CD8-positive, alpha-beta memory T cell (primary cell): Measurements from ENCODE around the gene HSPA14. TPM values are rescaled to one million over a fixed set of nuclear protein-coding genes. Genes with fewer than 3 reads are reported as not detected.

Experiments used
- CTCF ChIA-PET: fragments of 350-600 bp; sonication (Branson Sonifier 250); formaldehyde crosslinking; loops from one replicate; lab custom pipeline; 2021; ENCODE audit warnings: antibody characterized with exemption; lab: Charles Lee
- POLR2A ChIA-PET: fragments of 350-600 bp; sonication (Branson Sonifier 250); formaldehyde crosslinking; loops from one replicate; lab custom pipeline; 2021; ENCODE audit warnings: antibody characterized with exemption; lab: Charles Lee
- DNase-seq, 5 donors: peaks; one replicate each; pipeline versions ENCODE4 v3.0.0 to v3.0.0-alpha.2; 2020 to 2022; ENCODE audit warnings: mixed read lengths in 1 of 5
- H3K27ac ChIP-seq: one replicate; pipeline ENCODE4 v1.7.0; 2013; ENCODE audit warnings: low read depth, mild to moderate bottlenecking, low read length, moderate library complexity
- H3K27me3 ChIP-seq: 2 replicates; pipeline ENCODE4 v1.7.0; 2013; ENCODE audit warnings: low read length, mild to moderate bottlenecking; ENCODE audit not compliant: insufficient read depth, poor library complexity, severe bottlenecking
- H3K36me3 ChIP-seq: 2 replicates; pipeline ENCODE4 v1.7.0; 2013; ENCODE audit warnings: mild to moderate bottlenecking, low read length, moderate library complexity; ENCODE audit not compliant: insufficient read depth
- H3K4me1 ChIP-seq: 2 replicates; pipeline ENCODE4 v1.7.0; 2013; ENCODE audit warnings: mild to moderate bottlenecking, low read length, moderate library complexity; ENCODE audit not compliant: insufficient read depth
- H3K4me3 ChIP-seq: 2 replicates; pipeline ENCODE4 v1.7.0; 2013; ENCODE audit warnings: mild to moderate bottlenecking, low read length
- H3K9me3 ChIP-seq: 2 replicates; pipeline ENCODE4 v1.7.0; 2013; ENCODE audit warnings: mild to moderate bottlenecking, low read length
- H3K27ac Mint-ChIP-seq, 8 donors: one replicate each; pipeline ENCODE4 v1.8.0; 2020 to 2021; ENCODE audit warnings: mixed read lengths in 8 of 8, mild to moderate bottlenecking in 6 of 8, inconsistent platforms in 3 of 8, moderate library complexity in 3 of 8
- H3K27me3 Mint-ChIP-seq, 2 donors: one replicate each; pipeline ENCODE4 v1.8.0; 2020 to 2021; ENCODE audit warnings: mixed read lengths in 2 of 2, mild to moderate bottlenecking in 1 of 2, moderate library complexity in 1 of 2
- H3K36me3 Mint-ChIP-seq, 3 donors: one replicate each; pipeline ENCODE4 v1.8.0; 2020 to 2021; ENCODE audit warnings: mixed read lengths in 3 of 3, inconsistent platforms in 1 of 3, mild to moderate bottlenecking in 1 of 3
- H3K4me1 Mint-ChIP-seq, 3 donors: one replicate each; pipeline ENCODE4 v1.8.0; 2020 to 2021; ENCODE audit warnings: mixed read lengths in 3 of 3, inconsistent platforms in 1 of 3, mild to moderate bottlenecking in 1 of 3
- H3K4me3 Mint-ChIP-seq, 7 donors: one replicate each; pipeline ENCODE4 v1.8.0; 2020 to 2021; ENCODE audit warnings: mixed read lengths in 7 of 7, mild to moderate bottlenecking in 6 of 7, moderate library complexity in 4 of 7, inconsistent platforms in 2 of 7
- H3K9me3 Mint-ChIP-seq, 5 donors: one replicate each; pipeline ENCODE4 v1.8.0; 2020 to 2022; ENCODE audit warnings: mixed read lengths in 5 of 5, mild to moderate bottlenecking in 3 of 5, moderate library complexity in 2 of 5, inconsistent platforms in 1 of 5
- polyA plus RNA-seq: library from polyadenylated mRNA; unstranded; fragments of 300-500 nt; fragmentation: Illumina TruSeq; gene quantifications from one replicate; pipeline ENCODE4 v1.2.3, GENCODE V29; 2021
- total RNA-seq, 2 experiments: library from RNA; stranded (reverse); gene quantifications; one replicate each; pipeline ENCODE4 v1.2.3, GENCODE V29; 2021

HSPA14 gene
- total and polyA plus RNA-seq, 3 experiments from 2014 or later: 20.0 to 45.5 (median 43.3) TPM

DNA sequence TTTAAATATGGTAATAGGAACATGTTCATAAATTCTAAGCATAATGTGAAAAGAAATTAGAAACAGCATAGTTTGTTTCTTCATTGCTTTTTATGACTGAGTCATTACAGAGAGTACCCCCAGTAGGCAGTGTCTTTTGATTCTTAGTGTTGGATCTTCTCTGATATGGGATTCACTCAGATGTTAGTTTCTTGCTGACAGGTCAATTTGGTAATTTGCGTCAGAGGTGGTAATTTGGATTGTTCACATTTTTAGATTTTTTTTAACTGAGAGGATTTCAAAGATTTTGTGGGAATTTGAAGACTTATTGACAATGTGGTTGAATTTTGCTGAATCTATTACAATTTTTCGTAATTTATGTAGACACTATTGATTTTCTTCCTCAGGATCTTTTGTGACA lies 2.1 kb downstream of the HSPA14 start:
- POLR2A ChIA-PET: no interaction called here

GRCh38 chr10:14843327-14843988 lies 5.4 kb downstream of the HSPA14 start:
- POLR2A ChIA-PET: no interaction called here
- Histone ChIP-seq H3K4me3 (no peak overlapping the region), H3K4me1 (peaks cover 10% of the 10 kb centered on the region), H3K27me3 (no peaks in the 10 kb centered on the region), H3K36me3 (peaks cover 35% of the 10 kb centered on the region), H3K9me3 (no peaks in the 10 kb centered on the region), H3K27ac (no peak overlapping the region)
- peak overlapping the region in 1 of 8 donors; percentile 58 for H3K27ac Mint-ChIP-seq
- CTCF ChIA-PET: interaction anchor here (1.2 kb wide), 2 partner anchors 21 to 300 kb away, joined by 3 to 4 read pairs; no protein-coding TSS in a partner anchor
- H3K4me3 Mint-ChIP-seq: no peak overlapping the region
- peaks cover 27 to 45% (median 40%) of the 10 kb centered on the region in 3 donors for H3K4me1 Mint-ChIP-seq
- H3K9me3 Mint-ChIP-seq: no peaks in the 10 kb centered on the region
- no peaks in the 10 kb centered on the region for H3K27me3 Mint-ChIP-seq
- H3K36me3 Mint-ChIP-seq: peaks cover 0 to 72% (median 21%) of the 10 kb centered on the region in 3 donors
- no peak for DNase-seq

More for the DNA sequence above, 2.1 kb downstream of the HSPA14 start:
- no peaks in the 10 kb centered on the region for H3K27me3 Mint-ChIP-seq
- Histone ChIP-seq H3K27me3 (no peaks in the 10 kb centered on the region), H3K9me3 (no peaks in the 10 kb centered on the region), H3K4me1 (peaks cover 22% of the 10 kb centered on the region), H3K36me3 (peaks cover 35% of the 10 kb centered on the region), H3K27ac (no peak overlapping the region), H3K4me3 (no peak overlapping the region)
- CTCF ChIA-PET: no interaction called here
- peak overlapping the region; percentile 6 to 99 (median 93) for H3K4me3 Mint-ChIP-seq
- H3K9me3 Mint-ChIP-seq: no peaks in the 10 kb centered on the region
- peaks cover 32 to 56% (median 49%) of the 10 kb centered on the region in 3 donors for H3K4me1 Mint-ChIP-seq
- DNase-seq: no peak
- H3K36me3 Mint-ChIP-seq: peaks cover 0 to 66% (median 14%) of the 10 kb centered on the region in 3 donors
- peak overlapping the region in 2 of 8 donors; percentile 56 to 72 for H3K27ac Mint-ChIP-seq

- H3K27ac Mint-ChIP-seq: peak overlapping the region in 1 of 8 donors; percentile 19
Measured at GRCh38 chr10:14844948-14845347, 6.8 kb downstream of the HSPA14 start.

DNA sequence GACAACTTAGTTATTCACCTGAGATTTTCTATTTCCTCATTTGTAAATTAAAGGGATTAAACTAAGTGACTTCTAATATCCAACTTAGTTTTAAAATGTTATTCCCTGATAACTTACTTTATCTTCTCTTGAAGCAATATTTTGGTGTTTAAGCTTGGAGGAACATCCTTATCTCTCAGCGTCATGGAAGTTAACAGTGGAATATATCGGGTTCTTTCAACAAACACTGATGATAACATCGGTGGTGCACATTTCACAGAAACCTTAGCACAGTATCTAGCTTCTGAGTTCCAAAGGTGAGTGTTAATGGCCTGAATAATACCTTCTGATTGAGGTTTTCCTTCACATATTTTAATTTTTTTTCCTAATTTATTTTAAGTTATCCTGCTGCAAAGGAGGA lies 14.1 kb downstream of the HSPA14 start:
- Mint-ChIP-seq H3K4me3 (no peak overlapping the region), H3K27me3 (no peaks in the 10 kb centered on the region), H3K27ac (no peak overlapping the region), H3K36me3 (peaks cover 7 to 67% (median 19%) of the 10 kb centered on the region in 3 donors), H3K9me3 (no peaks in the 10 kb centered on the region), H3K4me1 (peaks cover 0 to under 1% (median 0%) of the 10 kb centered on the region in 3 donors)
- ChIA-PET CTCF (interaction anchor here (1.8 kb wide), 1 partner anchor 15 kb away, joined by 5 read pairs; no protein-coding TSS in a partner anchor), POLR2A (no interaction called here)
- Histone ChIP-seq H3K36me3 (peaks cover 9% of the 10 kb centered on the region), H3K9me3 (no peaks in the 10 kb centered on the region), H3K27me3 (no peaks in the 10 kb centered on the region), H3K4me1 (no peaks in the 10 kb centered on the region), H3K27ac (no peak overlapping the region), H3K4me3 (no peak overlapping the region)
- DNase-seq: no peak

More at GRCh38 chr10:14844948-14845347, 6.8 kb downstream of the HSPA14 start:
- Histone ChIP-seq H3K4me3 (no peak overlapping the region), H3K4me1 (no peaks in the 10 kb centered on the region), H3K27ac (no peak overlapping the region), H3K27me3 (no peaks in the 10 kb centered on the region), H3K36me3 (peaks cover 35% of the 10 kb centered on the region), H3K9me3 (no peaks in the 10 kb centered on the region)
- no peak for DNase-seq
- no peaks in the 10 kb centered on the region for H3K9me3 Mint-ChIP-seq
- ChIA-PET CTCF (no interaction called here), POLR2A (no interaction called here)
- H3K27me3 Mint-ChIP-seq: no peaks in the 10 kb centered on the region
- peaks cover 0 to 78% (median 23%) of the 10 kb centered on the region in 3 donors for H3K36me3 Mint-ChIP-seq
- H3K4me3 Mint-ChIP-seq: no peak overlapping the region
- peaks cover 17 to 34% (median 29%) of the 10 kb centered on the region in 3 donors for H3K4me1 Mint-ChIP-seq

DNA sequence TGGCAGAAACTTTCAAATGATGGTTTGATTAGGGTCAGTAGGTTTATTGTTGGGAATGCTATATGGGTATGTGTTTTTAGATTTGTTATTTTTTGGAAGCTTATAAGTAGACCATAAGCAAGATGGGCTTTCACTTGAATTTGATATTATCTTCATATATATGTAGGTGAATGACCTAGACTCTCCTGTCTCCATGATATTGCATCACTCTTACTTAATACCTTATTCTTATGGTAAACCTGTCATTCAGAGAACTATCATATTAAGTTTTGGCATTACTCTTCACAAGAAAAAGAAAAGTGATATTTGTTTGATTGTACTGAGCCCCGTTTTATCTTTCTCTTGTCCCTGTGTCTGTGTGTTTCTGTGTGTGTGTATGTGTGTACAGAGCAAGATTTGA lies 17.3 kb downstream of the HSPA14 start:
- H3K4me1 Mint-ChIP-seq: peaks cover 0 to 3% (median 2%) of the 10 kb centered on the region in 3 donors
- H3K4me3 Mint-ChIP-seq: no peak overlapping the region
- Histone ChIP-seq H3K27ac (no peak overlapping the region), H3K4me1 (no peaks in the 10 kb centered on the region), H3K27me3 (no peaks in the 10 kb centered on the region), H3K36me3 (peaks cover 9% of the 10 kb centered on the region), H3K4me3 (no peak overlapping the region), H3K9me3 (no peaks in the 10 kb centered on the region)
- POLR2A ChIA-PET: no interaction called here
- peak overlapping the region in 1 of 8 donors; percentile 27 for H3K27ac Mint-ChIP-seq
- no peaks in the 10 kb centered on the region for H3K27me3 Mint-ChIP-seq
- CTCF ChIA-PET: no interaction called here
- no peak for DNase-seq
- H3K36me3 Mint-ChIP-seq: peaks cover 10 to 77% (median 20%) of the 10 kb centered on the region in 3 donors
- H3K9me3 Mint-ChIP-seq: no peaks in the 10 kb centered on the region

DNA sequence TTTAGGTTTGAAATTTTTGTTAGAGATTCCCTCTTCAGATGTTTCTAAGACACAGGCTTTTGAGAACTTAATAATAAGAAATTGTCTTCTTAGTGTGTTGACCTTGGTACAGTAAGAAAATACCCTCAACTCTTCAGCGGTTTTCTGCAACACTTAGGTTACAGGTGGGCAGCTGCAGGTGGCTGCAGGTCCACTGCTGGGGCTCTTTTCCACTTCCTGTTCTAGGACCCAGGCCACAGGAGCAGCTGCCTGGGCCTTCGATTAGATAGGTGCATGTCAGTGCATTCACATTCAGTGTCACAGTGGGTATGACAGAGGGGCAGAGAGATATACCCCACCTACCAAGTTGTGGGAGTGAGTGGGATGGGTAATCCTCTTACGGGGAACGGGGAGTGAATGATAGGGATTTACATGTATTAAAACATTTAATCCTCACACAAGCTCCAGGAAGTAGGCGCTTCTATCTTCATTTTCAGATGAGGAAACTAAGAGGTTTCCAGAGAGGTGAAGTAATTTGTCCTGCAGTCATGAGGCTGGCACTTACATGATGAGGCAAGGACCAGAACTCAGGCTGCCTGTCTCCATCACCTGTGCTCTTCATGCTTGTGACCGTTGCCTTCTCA lies 20.3 kb downstream of the HSPA14 start:
- Histone ChIP-seq H3K4me3 (no peak overlapping the region), H3K9me3 (no peaks in the 10 kb centered on the region), H3K36me3 (peaks cover 9% of the 10 kb centered on the region), H3K4me1 (no peaks in the 10 kb centered on the region), H3K27me3 (no peaks in the 10 kb centered on the region), H3K27ac (no peak overlapping the region)
- H3K4me3 Mint-ChIP-seq: no peak overlapping the region
- H3K36me3 Mint-ChIP-seq: peaks cover 8 to 72% (median 24%) of the 10 kb centered on the region in 3 donors
- CTCF ChIA-PET: no interaction called here
- no peaks in the 10 kb centered on the region for H3K9me3 Mint-ChIP-seq
- peak overlapping the region in 1 of 8 donors; percentile 66 for H3K27ac Mint-ChIP-seq
- H3K27me3 Mint-ChIP-seq: no peaks in the 10 kb centered on the region
- peaks cover 2 to 3% (median 3%) of the 10 kb centered on the region in 3 donors for H3K4me1 Mint-ChIP-seq
- DNase-seq: no peak
- POLR2A ChIA-PET: no interaction called here

DNA sequence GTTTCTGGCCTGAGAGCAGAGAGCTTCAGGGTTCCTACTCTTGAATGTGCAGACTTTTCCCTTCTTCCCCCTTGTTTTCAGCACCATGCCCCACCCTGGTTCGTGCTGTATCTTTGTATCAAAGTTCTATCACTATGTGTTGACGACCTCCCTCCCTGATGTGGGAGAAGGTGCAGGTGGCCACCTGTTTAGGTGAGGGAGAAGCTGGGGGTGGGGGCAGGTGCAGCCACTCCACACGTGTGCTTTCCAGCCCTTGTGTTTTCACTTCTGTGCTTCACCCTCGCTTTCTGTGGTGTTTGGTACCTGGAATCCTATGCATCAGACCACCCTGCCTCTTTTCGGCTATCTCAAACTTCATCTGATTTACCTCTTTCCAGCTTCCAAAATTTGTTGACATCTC lies 20.9 kb downstream of the HSPA14 start:
- Histone ChIP-seq H3K4me1 (no peaks in the 10 kb centered on the region), H3K9me3 (no peaks in the 10 kb centered on the region), H3K27ac (no peak overlapping the region), H3K4me3 (no peak overlapping the region), H3K36me3 (peaks cover 9% of the 10 kb centered on the region), H3K27me3 (no peaks in the 10 kb centered on the region)
- Mint-ChIP-seq H3K4me1 (peaks cover 2 to 3% (median 3%) of the 10 kb centered on the region in 3 donors), H3K36me3 (peaks cover 8 to 74% (median 23%) of the 10 kb centered on the region in 3 donors), H3K9me3 (no peaks in the 10 kb centered on the region), H3K4me3 (no peak overlapping the region), H3K27ac (peak overlapping the region in 2 of 8 donors; percentile 17 to 44), H3K27me3 (no peaks in the 10 kb centered on the region)
- ChIA-PET POLR2A (no interaction called here), CTCF (interaction anchor here (1.1 kb wide), 1 partner anchor 21 kb away, joined by 3 read pairs; the partner anchor contains the start of genes HSPA14 and MSANTD7)
- no peak for DNase-seq

GRCh38 chr10:14859775-14860174 lies 21.7 kb downstream of the HSPA14 start:
- Histone ChIP-seq H3K36me3 (peaks cover 9% of the 10 kb centered on the region), H3K27ac (no peak overlapping the region), H3K9me3 (no peaks in the 10 kb centered on the region), H3K27me3 (no peaks in the 10 kb centered on the region), H3K4me1 (no peaks in the 10 kb centered on the region), H3K4me3 (no peak overlapping the region)
- Mint-ChIP-seq H3K36me3 (peaks cover 8 to 72% (median 23%) of the 10 kb centered on the region in 3 donors), H3K27me3 (no peaks in the 10 kb centered on the region), H3K4me1 (peaks cover 2 to 3% (median 3%) of the 10 kb centered on the region in 3 donors), H3K9me3 (no peaks in the 10 kb centered on the region), H3K27ac (peak overlapping the region in 1 of 8 donors; percentile 22), H3K4me3 (no peak overlapping the region)
- ChIA-PET POLR2A (no interaction called here), CTCF (interaction anchor here (1.1 kb wide), 1 partner anchor 21 kb away, joined by 3 read pairs; the partner anchor contains the start of genes HSPA14 and MSANTD7)
- no peak for DNase-seq
